Lung (tissue), 12 donors: ENCODE measurements around the gene CPSF7. TPM values are rescaled to one million over a fixed set of nuclear protein-coding genes. Genes with fewer than 3 reads are reported as not detected.

Experiments used
- ATAC-seq: fragments of 200-7000 bp; cut with Tn5 transposase; one replicate; pipeline ENCODE4 v1.9.1; 2020; ENCODE audit warnings: moderate number of reproducible peaks; ENCODE audit not compliant: insufficient read depth, low FRiP score
- DNase-seq, 3 donors: peaks; one replicate each; pipeline ENCODE4 v3.0.0-alpha.2; 2013 to 2017
- H3K27ac ChIP-seq, 2 donors: one replicate each; pipeline ENCODE4 v1.5.1; 2013; ENCODE audit warnings: mild to moderate bottlenecking in 2 of 2, moderate library complexity in 2 of 2, control low read depth in 1 of 2, inconsistent platforms in 1 of 2, low read depth in 1 of 2, low read length in 1 of 2
- H3K27me3 ChIP-seq, 3 donors: one replicate each; pipeline ENCODE4 v1.5.1; 2013; ENCODE audit warnings: low read length in 2 of 3; ENCODE audit not compliant: control insufficient read depth in 3 of 3, insufficient read depth in 3 of 3
- H3K36me3 ChIP-seq, 4 donors: one replicate each; pipeline ENCODE4 v1.5.1; 2013; ENCODE audit warnings: low read length in 4 of 4, mild to moderate bottlenecking in 1 of 4, moderate library complexity in 1 of 4; ENCODE audit not compliant: control insufficient read depth in 4 of 4, insufficient read depth in 4 of 4
- H3K4me1 ChIP-seq, 5 donors: one replicate each; pipeline ENCODE4 v1.5.1; 2013; ENCODE audit warnings: low read length in 5 of 5, mild to moderate bottlenecking in 2 of 5, moderate library complexity in 1 of 5; ENCODE audit not compliant: control insufficient read depth in 5 of 5, insufficient read depth in 5 of 5
- H3K4me3 ChIP-seq: one replicate; pipeline ENCODE4 v1.5.1; 2013; ENCODE audit warnings: mild to moderate bottlenecking, control low read depth, moderate library complexity
- H3K9ac ChIP-seq, 2 donors: one replicate each; pipeline ENCODE4 v1.5.1; 2013; ENCODE audit warnings: low read length in 2 of 2, control low read depth in 1 of 2; ENCODE audit not compliant: insufficient read depth in 1 of 2
- H3K9me3 ChIP-seq, 4 donors: one replicate each; pipeline ENCODE4 v1.5.1; 2013; ENCODE audit warnings: low read length in 3 of 4, mild to moderate bottlenecking in 1 of 4, moderate library complexity in 1 of 4; ENCODE audit not compliant: control insufficient read depth in 4 of 4, insufficient read depth in 3 of 4
- CTCF ChIP-seq: IDR thresholded peaks from 2 replicates; pipeline ENCODE4 v1.5.1; 2012; ENCODE audit warnings: mild to moderate bottlenecking; ENCODE audit errors: control extremely low read depth, extremely low read depth
- WGBS, 2 donors: extraction: QIAGEN DNeasy Blood & Tissue Kit; methylation state at CpG; one replicate each; pipeline ENCODE4 v1.1.7; 2013; 5-methylcytosine and 5-hydroxymethylcytosine counted together
- polyA plus RNA-seq, 2 donors: library from polyadenylated mRNA; stranded (reverse); fragments of 200-250 nt; gene quantifications; one replicate each; pipeline ENCODE4 v1.2.1, GENCODE V29; 2013
- total RNA-seq, 2 donors: library from RNA; depleted of rRNA in 1 of 2; stranded (reverse); fragments of >200 nt in 1 of 2; gene quantifications; one replicate each; pipeline ENCODE4 v1.2.1, GENCODE V29; 2014 to 2021
- donor health status: control.
- donor health status: control.
- donor health status: Bipolar disorder and iron deficiency.
- donor health status: healthy.
- donor health status: DM: yes; HTN: yes; CAD: no.

The CPSF7 gene
- total and polyA plus RNA-seq, 4 donors, result 34.8 to 64.7 (median 52.5) TPM

- Histone ChIP-seq H3K9me3 (no peaks in the 10 kb centered on the region), H3K27ac (no peak overlapping the region), H3K36me3 (peaks cover 27 to 54% (median 42%) of the 10 kb centered on the region in 4 donors)
These were observed 26.1 kb downstream of the CPSF7 start for GRCh38 chr11:61403658-61404057.

GRCh38 chr11:61401573-61401972, 28.2 kb downstream of the CPSF7 start:
- Histone ChIP-seq H3K9me3 (no peaks in the 10 kb centered on the region), H3K4me3 (no peak overlapping the region), H3K9ac (no peak overlapping the region), H3K27me3 (no peaks in the 10 kb centered on the region), H3K27ac (no peak overlapping the region), H3K4me1 (no peaks in the 10 kb centered on the region), H3K36me3 (peaks cover 21 to 46% (median 37%) of the 10 kb centered on the region in 4 donors)
- 90 to 94% methylated on average over 2 of the region's 2 CpGs for whole genome bisulfite sequencing, 2 donors
- no peak for TF ChIP-seq CTCF
- no peak for ATAC-seq
- DNase-seq, result no peak

More at GRCh38 chr11:61403658-61404057, 26.1 kb downstream of the CPSF7 start:
- H3K4me3 ChIP-seq, result no peak overlapping the region
- WGBS, 2 donors, result 94 to 100% methylated on average over 1 of the region's 1 CpG
- no peak for ATAC-seq
- TF ChIP-seq CTCF, result no peak
- no peak for DNase-seq
- no peak overlapping the region for H3K9ac ChIP-seq
- H3K4me1 ChIP-seq, result no peaks in the 10 kb centered on the region
- H3K27me3 ChIP-seq, result no peaks in the 10 kb centered on the region

GRCh38 chr11:61401173-61401572, 28.6 kb downstream of the CPSF7 start:
- ATAC-seq, result no peak
- Histone ChIP-seq H3K4me3 (no peak overlapping the region), H3K9ac (no peak overlapping the region), H3K27ac (no peak overlapping the region), H3K9me3 (no peaks in the 10 kb centered on the region), H3K36me3 (peaks cover 17 to 43% (median 37%) of the 10 kb centered on the region in 4 donors), H3K27me3 (no peaks in the 10 kb centered on the region), H3K4me1 (no peaks in the 10 kb centered on the region)
- WGBS, 2 donors, result 94 to 96% methylated on average over 2 of the region's 2 CpGs
- TF ChIP-seq CTCF, result no peak
- DNase-seq, result no peak
